22Rv1 (cell line): ENCODE measurements around the gene F2R.
"Not testable (repeated sequence)": the region's sequence is repeated elsewhere in the genome, so short reads cannot be mapped to it uniquely, and the experiment has no call there.

Source experiments
- H3K27ac ChIP-seq: fragments of 450-650 bp; 2 replicates; pipeline ENCODE4 v1.5.1; 2017
- CTCF ChIP-seq: fragments of 450-650 bp; IDR thresholded peaks from 2 replicates; pipeline ENCODE4 v1.5.1; 2017; ENCODE audit warnings: mild to moderate bottlenecking
- ZFX ChIP-seq: fragments of 450-650 bp; IDR thresholded peaks from 2 replicates; pipeline ENCODE4 v1.6.1; 2017; ENCODE audit warnings: antibody characterized with exemption, borderline replicate concordance

The F2R gene

GRCh38 chr5:76771705-76772405 lies 55.9 kb downstream of the F2R start:
- H3K27ac ChIP-seq, result no peak overlapping the region
- no peak for TF ChIP-seq CTCF
- no peak for TF ChIP-seq ZFX

GRCh38 chr5:76775921-76776320 lies 60.0 kb downstream of the F2R start:
- no peak overlapping the region for H3K27ac ChIP-seq

GRCh38 chr5:76776391-76776790 lies 60.5 kb downstream of the F2R start:
- TF ChIP-seq ZFX (no peak), CTCF (no peak)
- H3K27ac ChIP-seq, result no peak overlapping the region

More at GRCh38 chr5:76775921-76776320, 60.0 kb downstream of the F2R start:
- TF ChIP-seq CTCF, result no peak
- no peak for TF ChIP-seq ZFX

GRCh38 chr5:76780616-76781015 lies 64.7 kb downstream of the F2R start:
- not testable (repeated sequence) for H3K27ac ChIP-seq

GRCh38 chr5:76781775-76782174 lies 65.8 kb downstream of the F2R start:
- TF ChIP-seq CTCF, result no peak
- no peak for TF ChIP-seq ZFX
- H3K27ac ChIP-seq, result no peak overlapping the region

GRCh38 chr5:76782444-76782843 lies 66.5 kb downstream of the F2R start:
- no peak overlapping the region for H3K27ac ChIP-seq
- TF ChIP-seq ZFX (no peak), CTCF (no peak)
